Activated CD4-positive, CD25-positive, alpha-beta regulatory T cell (primary cell): ENCODE results near the gene LEMD1.
A peak's percentile ranks its signal among the peaks of the same experiment; 100 is the strongest.

Experiments used
- DNase-seq, 4 experiments: peaks; one replicate each; lab custom pipeline; 2025; lab: John Stamatoyannopoulos, UW

The LEMD1 gene

GRCh38 chr1:205421798-205422197 is at the start of gene LEMD1:
TSS of gene LEMD1 (minus strand) at chr1:205422056. CDS start at chr1:205420536, 1,520 bp downstream.
- DNase-seq, result no peak

- DNase-seq, result no peak
Observed at GRCh38 chr1:205470131-205470530, 48.3 kb upstream of the LEMD1 start.

GRCh38 chr1:205466595-205467220 is 44.9 kb upstream of the LEMD1 start:
- DNase-seq, result no peak

- no peak for DNase-seq
Observed at GRCh38 chr1:205465392-205465791, 43.5 kb upstream of the LEMD1 start.

- no peak for DNase-seq
Observed at GRCh38 chr1:205458777-205459566, 37.1 kb upstream of the LEMD1 start.

- no peak for DNase-seq
Observed at GRCh38 chr1:205456868-205457745, 35.3 kb upstream of the LEMD1 start.

GRCh38 chr1:205456383-205456867 is 34.6 kb upstream of the LEMD1 start:
- no peak for DNase-seq

- DNase-seq, result no peak
Observed at GRCh38 chr1:205455581-205456382, 33.9 kb upstream of the LEMD1 start, which contains the start of gene BLACAT1. TSS of gene BLACAT1 (minus strand) at chr1:205456045.

- DNase-seq, result no peak
Observed at GRCh38 chr1:205454903-205455335, 33.1 kb upstream of the LEMD1 start.

GRCh38 chr1:205453466-205453865 is 31.6 kb upstream of the LEMD1 start:
- no peak for DNase-seq

GRCh38 chr1:205452933-205453332 is 31.1 kb upstream of the LEMD1 start:
- DNase-seq, result no peak

GRCh38 chr1:205452364-205452763 is 30.5 kb upstream of the LEMD1 start:
- no peak for DNase-seq

GRCh38 chr1:205451759-205452164 is 29.9 kb upstream of the LEMD1 start:
- DNase-seq, result no peak

- DNase-seq, result no peak
Observed at GRCh38 chr1:205451202-205451601, 29.3 kb upstream of the LEMD1 start.

GRCh38 chr1:205450448-205450847 is 28.6 kb upstream of the LEMD1 start:
- DNase-seq, result no peak

GRCh38 chr1:205449750-205450443 is 28.0 kb upstream of the LEMD1 start:
- peak in 1 of 4 experiments; percentile 8 for DNase-seq

GRCh38 chr1:205449254-205449749 is 27.4 kb upstream of the LEMD1 start:
- no peak for DNase-seq

GRCh38 chr1:205448540-205449253 is 26.8 kb upstream of the LEMD1 start:
- DNase-seq, result no peak

- no peak for DNase-seq
Observed at GRCh38 chr1:205447457-205448341, 25.8 kb upstream of the LEMD1 start.
